ENCODE measurements around the gene CR1.

CR1 gene

DNA sequence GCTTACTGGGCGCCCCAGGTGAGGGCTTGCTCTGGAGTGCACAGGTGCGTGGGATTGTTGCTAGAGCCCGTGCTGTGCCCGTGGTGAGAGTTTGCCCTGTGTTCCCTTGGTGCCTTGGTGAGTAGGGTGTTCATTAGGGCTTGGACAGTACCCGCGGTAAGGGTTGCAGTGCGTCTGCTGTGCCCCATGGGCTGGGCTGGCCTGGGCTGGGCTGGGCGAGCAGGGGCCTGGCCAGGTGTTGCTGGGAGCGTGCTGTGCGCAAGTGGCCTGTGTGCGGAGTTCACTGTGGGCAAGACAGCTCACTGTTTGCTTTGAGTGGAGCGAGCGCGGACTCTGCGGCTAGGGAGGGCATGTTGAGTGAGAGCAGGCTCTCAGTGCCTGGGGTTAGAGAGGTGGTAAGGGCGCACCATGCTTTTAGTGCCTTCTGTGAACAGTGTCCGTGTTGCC, 149.7 kb downstream of the CR1 start:
- TF ChIP-seq JUND (IDR thresholded peaks at IDR 0.05; ENCODE audit: low read depth) = no peak
- in situ Hi-C loops (cut with HindIII; ENCODE audit: low pct_unique_long_range_greater_than_20kb, low sequenced_read_pairs) = no loop called here
- DNase-seq (ENCODE audit: low read depth in 1 of 2, low spot score in 1 of 2) = no peak

DNA sequence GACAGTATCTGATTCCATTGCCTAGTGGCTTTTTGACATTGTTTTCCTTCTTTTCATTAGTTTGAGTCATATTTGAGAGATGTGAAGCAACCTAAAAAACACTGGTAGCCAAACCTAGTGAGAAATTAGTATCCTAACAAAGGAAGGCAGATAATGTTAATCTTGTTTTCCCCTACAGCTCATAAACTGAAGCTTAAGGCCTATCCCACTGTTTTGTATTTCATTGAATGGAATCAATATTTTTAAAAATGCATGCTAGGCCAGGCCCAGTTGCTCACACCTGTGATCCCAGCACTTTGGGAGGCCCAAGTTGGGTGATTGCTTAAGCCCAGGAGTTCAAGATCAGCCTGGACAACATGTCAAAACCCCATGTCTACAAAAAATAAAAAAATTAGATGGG, 150.2 kb downstream of the CR1 start:
- in situ Hi-C loops (cut with HindIII; ENCODE audit: low pct_unique_long_range_greater_than_20kb, low sequenced_read_pairs) = no loop called here
- TF ChIP-seq JUND (IDR thresholded peaks at IDR 0.05; ENCODE audit: low read depth) = no peak
- no peak for DNase-seq (ENCODE audit: low read depth in 1 of 2, low spot score in 1 of 2)

DNA sequence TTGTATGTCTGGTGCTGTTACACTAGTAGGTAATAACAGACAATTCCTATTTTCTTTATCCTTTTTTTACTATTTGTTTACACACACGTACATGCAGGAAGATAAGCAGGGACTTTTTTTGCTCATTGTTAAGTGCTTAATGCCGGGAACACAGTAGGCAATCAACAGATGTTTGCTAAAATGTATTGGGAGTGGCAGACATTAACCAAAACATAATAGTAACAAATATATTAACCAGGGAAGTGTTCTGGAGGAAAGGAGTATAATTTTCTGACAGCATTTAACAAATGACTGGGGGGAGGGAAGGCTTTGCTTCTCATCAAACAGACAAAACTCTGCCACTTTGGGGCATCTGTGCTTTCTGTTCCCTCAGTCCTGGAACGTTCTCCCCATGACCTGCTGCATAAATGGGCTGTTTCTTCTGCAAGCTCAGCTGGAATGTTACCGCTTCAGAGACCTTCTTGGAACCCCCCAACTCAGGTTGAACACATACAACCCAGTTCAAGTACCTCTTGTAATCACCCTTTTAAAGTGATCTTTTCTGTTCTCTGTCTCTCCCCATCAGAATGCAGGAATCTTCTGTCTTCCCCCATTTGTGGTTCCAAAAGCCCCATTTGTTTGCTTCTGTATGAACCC, 151.1 kb downstream of the CR1 start:
- in situ Hi-C loops (cut with HindIII; ENCODE audit: low pct_unique_long_range_greater_than_20kb, low sequenced_read_pairs) = no loop called here
- DNase-seq (ENCODE audit: low read depth in 1 of 2, low spot score in 1 of 2) = no peak
- no peak for TF ChIP-seq JUND (IDR thresholded peaks at IDR 0.05; ENCODE audit: low read depth)

DNA sequence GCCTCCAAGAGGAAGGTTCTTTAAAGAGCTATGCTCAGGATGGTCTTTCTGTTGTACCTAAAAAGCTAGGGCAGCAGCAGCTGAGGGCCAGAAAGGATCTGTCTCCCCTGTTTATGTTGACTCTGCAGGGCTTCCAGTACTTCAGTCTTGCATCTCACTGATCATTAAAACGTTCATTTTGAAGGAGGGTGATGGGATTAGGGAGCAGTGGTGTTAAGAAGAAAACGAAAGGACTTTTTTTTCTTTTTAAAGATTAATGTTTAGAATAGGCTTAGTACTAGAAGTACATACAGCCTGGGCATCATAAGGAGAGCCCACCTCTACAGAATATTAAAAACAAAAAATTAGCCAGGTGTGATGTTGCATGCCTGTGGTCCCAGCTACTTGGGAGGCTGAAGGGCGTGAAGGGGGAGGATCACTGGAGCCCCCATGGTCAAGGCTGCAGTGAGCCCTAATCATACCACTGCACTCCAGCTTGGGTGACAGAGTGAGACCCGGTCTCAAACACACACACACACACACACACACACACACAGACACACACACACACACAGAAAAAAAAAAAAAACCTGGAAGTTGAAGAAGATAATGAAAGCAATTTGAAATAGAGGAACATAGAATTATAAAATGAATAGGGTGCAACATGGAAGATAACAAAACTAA, 151.8 kb downstream of the CR1 start:
- no peak for DNase-seq (ENCODE audit: low read depth in 1 of 2, low spot score in 1 of 2)
- no peak for TF ChIP-seq JUND (IDR thresholded peaks at IDR 0.05; ENCODE audit: low read depth)
- in situ Hi-C loops (cut with HindIII; ENCODE audit: low pct_unique_long_range_greater_than_20kb, low sequenced_read_pairs) = no loop called here

DNA sequence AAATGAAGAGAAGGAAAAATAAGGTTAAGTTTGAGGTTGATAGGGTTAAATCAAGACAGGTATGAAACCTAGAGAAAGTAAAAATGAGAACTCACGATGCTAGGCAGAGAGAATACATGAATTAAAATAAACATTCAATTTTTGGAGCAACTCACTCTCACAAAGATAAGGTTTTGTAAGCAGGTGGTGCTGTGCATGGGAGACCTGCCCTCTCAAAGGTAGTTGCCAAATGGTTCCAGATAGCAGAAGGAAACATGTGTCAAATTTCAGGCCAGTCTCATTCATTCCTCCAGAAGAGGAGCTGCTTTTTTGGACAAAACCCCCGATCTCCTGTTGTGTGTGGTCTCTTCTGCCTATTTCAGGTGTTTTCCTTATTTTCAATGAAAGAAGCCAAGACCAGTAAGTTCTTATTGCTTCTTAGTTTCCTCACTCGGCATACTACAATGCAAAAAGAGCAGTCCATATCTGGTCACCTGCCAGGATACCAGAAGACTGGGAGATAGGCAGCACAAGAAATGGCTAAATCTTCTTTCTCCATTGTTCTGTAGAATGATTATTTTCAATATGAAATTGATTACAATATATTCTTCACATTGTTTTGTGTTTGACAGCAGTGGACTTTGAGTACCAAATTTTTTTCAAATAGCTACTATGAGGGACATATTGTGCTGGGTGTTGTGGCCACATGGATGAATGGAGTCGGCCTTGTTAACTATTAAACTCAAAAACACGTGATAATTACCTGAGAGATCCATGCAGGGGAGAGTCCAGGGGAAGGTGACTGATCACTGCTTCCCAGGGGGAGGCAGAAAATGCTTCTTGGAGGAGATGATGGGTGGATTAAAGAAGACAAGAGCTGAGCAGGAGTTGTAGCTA, 152.6 kb downstream of the CR1 start:
- in situ Hi-C loops (cut with HindIII; ENCODE audit: low pct_unique_long_range_greater_than_20kb, low sequenced_read_pairs) = no loop called here
- DNase-seq (ENCODE audit: low read depth in 1 of 2, low spot score in 1 of 2) = no peak
- no peak for TF ChIP-seq JUND (IDR thresholded peaks at IDR 0.05; ENCODE audit: low read depth)

DNA sequence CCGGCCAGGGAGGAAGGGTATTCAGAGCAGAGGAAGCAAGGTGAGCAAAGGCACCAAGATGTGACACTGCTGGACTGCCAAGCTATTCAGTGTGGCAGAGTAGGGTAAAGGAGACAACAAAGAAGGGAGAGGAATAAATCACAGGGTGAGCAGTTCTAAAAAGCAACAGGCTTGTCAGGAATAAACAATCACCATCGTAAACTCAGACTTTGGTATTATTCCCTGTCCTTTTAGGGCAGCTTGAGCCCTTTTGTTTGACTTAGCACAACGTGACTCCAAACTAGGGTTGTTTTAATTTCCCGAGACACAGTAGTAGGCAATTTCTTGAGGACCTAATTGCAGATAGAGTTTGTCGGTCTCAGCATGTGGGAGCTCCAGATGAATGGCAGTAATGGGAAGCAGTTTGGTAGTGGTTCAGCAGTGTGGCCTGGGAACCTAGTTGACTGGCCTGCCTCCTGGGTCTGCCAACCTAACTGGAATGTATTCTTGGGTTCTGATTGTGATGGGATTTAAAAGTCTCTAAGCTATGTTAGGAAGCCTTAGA, 153.3 kb downstream of the CR1 start:
- DNase-seq (ENCODE audit: low read depth in 1 of 2, low spot score in 1 of 2) = no peak

DNA sequence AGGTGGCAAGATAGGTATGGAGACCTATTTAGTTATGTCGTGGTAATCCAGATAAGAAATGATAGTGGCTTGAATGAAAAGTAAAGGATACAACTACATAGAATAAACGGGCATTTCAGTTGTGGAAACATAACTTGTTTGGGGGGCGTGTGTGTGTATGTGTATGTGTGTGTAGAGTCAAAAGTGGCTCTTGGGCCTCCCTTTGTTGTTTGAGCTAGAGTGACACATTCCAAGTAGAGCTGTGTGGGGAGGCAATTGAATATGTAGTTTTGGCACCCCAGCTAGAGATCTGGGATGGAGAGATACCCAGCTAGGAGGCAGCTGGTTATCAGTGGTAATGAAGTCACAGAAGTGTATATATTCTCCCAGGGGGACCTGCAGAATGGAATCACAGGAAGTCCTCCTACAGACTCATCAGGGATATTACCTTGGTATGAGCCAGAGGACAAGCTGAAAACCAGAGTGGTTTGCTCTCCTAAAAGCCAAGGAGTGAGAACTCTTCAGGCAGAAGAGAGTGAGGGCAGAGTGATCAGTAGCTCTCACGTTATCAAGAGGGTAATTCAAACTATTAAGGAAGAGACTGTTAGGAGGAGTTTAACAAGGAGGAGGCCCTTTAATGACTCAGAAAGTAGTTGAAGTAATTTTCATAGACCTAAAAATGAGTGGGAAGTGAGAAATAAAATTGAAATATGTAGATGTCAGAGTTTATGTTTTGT, 154.1 kb downstream of the CR1 start:
- TF ChIP-seq JUND (IDR thresholded peaks at IDR 0.05; ENCODE audit: low read depth) = no peak
- in situ Hi-C loops (cut with HindIII; ENCODE audit: low pct_unique_long_range_greater_than_20kb, low sequenced_read_pairs) = no loop called here
- no peak for DNase-seq (ENCODE audit: low read depth in 1 of 2, low spot score in 1 of 2)

More for the DNA sequence above, 153.3 kb downstream of the CR1 start:
- TF ChIP-seq JUND (IDR thresholded peaks at IDR 0.05; ENCODE audit: low read depth) = no peak
- in situ Hi-C loops (cut with HindIII; ENCODE audit: low pct_unique_long_range_greater_than_20kb, low sequenced_read_pairs) = no loop called here

DNA sequence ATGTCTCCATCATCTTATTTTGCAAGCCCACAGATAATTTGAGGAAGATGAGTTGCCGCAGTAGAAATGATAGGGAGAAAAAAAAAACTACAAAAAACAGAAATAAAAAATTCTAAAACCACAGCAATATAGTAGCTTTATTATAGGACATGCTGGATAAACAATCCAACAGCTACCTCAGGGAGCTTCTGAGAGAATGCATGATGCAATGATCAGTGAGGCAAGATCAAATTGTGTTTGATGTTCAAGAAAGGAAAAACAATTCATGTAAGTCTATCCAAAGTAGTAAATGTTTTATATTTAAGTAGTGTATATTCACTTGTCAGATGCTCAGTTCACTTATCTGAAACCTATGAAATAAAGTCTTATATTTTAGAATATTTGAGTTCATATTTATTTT, 155.6 kb downstream of the CR1 start:
- in situ Hi-C loops (cut with HindIII; ENCODE audit: low pct_unique_long_range_greater_than_20kb, low sequenced_read_pairs) = no loop called here
- no peak for TF ChIP-seq JUND (IDR thresholded peaks at IDR 0.05; ENCODE audit: low read depth)
- DNase-seq (ENCODE audit: low read depth in 1 of 2, low spot score in 1 of 2) = no peak

DNA sequence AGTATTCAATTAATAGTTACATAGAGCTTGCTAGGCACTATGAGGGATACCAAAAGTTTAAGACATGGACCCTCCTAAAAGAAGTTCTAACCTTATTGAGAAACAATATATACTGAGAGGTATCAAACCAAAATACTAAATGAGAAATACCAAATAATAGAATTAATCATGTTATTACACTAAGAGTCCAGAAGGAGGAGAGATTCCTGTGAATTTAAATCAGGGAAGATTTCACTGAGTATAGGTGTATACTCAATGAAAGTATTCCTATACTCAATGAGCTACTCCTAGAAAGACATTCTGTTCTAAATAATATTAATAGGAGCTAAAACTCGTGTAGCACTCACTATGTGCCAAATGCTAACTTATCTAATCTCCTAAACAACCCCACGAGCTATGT, 158.4 kb downstream of the CR1 start:
- in situ Hi-C loops (cut with HindIII; ENCODE audit: low pct_unique_long_range_greater_than_20kb, low sequenced_read_pairs) = no loop called here
- DNase-seq (ENCODE audit: low read depth in 1 of 2, low spot score in 1 of 2) = peak in 1 of 2 experiments; percentile 24
- no peak for TF ChIP-seq JUND (IDR thresholded peaks at IDR 0.05; ENCODE audit: low read depth)

DNA sequence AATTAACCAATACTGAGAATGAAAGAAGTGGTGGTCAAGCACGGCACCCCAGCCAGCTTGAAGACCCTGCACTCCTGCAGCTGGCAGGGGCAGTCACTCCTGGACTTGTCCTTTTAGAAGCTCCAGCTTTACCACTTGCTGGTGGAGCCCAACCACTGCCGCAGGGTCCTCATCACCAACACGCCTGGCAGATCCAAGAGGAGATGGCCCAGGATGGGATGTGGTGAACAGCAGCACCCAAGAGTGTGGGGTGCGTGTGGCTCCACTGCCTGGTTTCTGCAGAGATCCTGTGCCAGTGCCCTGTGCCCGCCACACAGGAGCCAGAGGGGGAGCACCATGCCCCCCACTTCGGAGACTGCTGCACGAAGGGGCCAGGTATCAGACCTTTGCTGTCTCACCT, 162.5 kb downstream of the CR1 start:
- no peak for TF ChIP-seq JUND (IDR thresholded peaks at IDR 0.05; ENCODE audit: low read depth)
- in situ Hi-C loops (cut with HindIII; ENCODE audit: low pct_unique_long_range_greater_than_20kb, low sequenced_read_pairs) = no loop called here
- DNase-seq (ENCODE audit: low read depth in 1 of 2, low spot score in 1 of 2) = no peak

DNA sequence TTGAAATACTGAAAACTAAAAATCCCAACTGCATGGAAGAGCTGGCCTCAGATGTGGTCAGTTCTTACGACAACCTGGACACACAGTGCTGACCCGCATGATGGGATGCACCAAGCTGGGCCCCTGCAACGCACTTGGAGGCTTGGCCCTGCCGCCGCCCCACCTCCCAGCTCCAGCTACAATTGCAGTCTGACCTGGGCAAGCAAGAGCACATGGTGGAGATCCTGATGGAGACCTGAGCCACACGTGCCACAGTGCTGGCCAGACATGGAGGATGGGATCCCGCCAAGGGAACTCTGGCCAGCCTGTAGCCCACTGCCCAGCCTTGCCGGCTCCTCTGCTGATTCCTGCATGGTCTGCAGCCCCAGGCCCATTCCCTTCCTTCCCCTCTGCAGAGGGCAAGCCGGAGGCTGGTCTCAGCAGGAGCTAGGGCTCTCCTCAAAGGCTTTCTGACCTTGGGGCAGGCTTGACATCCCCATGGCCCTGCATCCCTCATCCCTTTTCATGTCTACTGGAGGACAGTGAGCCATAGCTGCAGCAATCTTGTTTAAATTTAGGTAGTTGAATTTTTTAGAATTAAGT, 163.0 kb downstream of the CR1 start:
- DNase-seq (ENCODE audit: low read depth in 1 of 2, low spot score in 1 of 2) = no peak
- in situ Hi-C loops (cut with HindIII; ENCODE audit: low pct_unique_long_range_greater_than_20kb, low sequenced_read_pairs) = no loop called here
- no peak for TF ChIP-seq JUND (IDR thresholded peaks at IDR 0.05; ENCODE audit: low read depth)

Data from T47D (cell line).